ENCODE data around the gene GAGE2A. TPM values are rescaled to one million over a fixed set of nuclear protein-coding genes. Genes with fewer than 3 reads are reported as not detected.

Gene GAGE2A
- total and polyA plus RNA-seq, 2 of the 13 experiments (the other 11 are each of a cell fraction or from before 2014, with no cell fraction given), result not detected

DNA sequence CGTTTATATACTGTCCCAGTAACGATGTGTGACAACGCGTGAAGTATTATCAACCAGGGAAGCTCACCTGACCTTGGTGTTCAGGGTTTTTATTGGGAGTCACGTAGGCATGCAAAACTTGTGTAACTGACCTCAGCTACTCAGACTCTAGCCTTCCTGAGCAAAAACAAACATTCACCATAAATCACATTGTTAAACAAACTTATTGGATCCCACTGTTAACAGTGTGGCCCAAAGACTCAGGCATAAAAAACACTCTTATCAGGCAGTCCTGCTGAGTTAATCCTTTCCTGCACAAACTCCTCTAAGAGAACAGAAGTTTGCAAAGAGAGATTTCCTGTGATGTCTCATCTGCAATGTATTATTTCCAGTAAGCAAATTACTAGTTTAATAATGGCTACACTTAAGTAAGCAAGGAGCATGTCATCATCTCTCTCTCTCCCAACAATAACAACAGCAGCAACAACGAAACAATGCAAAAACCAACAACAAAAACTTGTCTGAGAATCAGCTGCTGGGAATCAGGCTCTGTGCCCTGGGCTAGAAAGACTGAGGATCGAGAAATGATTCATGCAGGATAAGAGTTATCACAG is 21.5 kb downstream of the GAGE2A start (continued):
- TF ChIP-seq MLXIP (CRISPR knock-in tag; IDR thresholded peaks at IDR 0.05; ENCODE audit: borderline replicate concordance), result no peak
- no peak for TF ChIP-seq SNAPC2 (CRISPR knock-in tag; IDR thresholded peaks at IDR 0.05)
- TF ChIP-seq ZFP36L2 (CRISPR knock-in tag; IDR thresholded peaks at IDR 0.05), result no peak
- TF ChIP-seq, protein P1, sequence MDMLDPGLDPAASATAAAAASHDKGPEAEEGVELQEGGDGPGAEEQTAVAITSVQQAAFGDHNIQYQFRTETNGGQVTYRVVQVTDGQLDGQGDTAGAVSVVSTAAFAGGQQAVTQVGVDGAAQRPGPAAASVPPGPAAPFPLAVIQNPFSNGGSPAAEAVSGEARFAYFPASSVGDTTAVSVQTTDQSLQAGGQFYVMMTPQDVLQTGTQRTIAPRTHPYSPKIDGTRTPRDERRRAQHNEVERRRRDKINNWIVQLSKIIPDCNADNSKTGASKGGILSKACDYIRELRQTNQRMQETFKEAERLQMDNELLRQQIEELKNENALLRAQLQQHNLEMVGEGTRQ (IDR thresholded peaks at IDR 0.05; ENCODE audit: low read depth, low read length), result no peak
- TF ChIP-seq, protein P1 (CRISPR knock-in tag; IDR thresholded peaks at IDR 0.05; ENCODE audit: borderline replicate concordance), result peak; percentile 31; the same call in 1 of the 2 replicates
- peak; percentile 80; the same call in 1 of the 2 replicates for TF ChIP-seq GFI1 (CRISPR knock-in tag; IDR thresholded peaks at IDR 0.05; ENCODE audit: borderline replicate concordance)
- TF ChIP-seq NCOA2 (CRISPR knock-in tag; IDR thresholded peaks at IDR 0.05), result peak; percentile 36; the same call in 1 of the 2 replicates
- no peak for TF ChIP-seq NR1H2 (CRISPR knock-in tag; IDR thresholded peaks at IDR 0.05; ENCODE audit: borderline replicate concordance, low read depth)
- TF ChIP-seq NCOA1 (CRISPR knock-in tag; IDR thresholded peaks at IDR 0.05), result no peak
